SHP77 (cell line): Measurements from ENCODE around the gene PIGQ.

ENCODE experiments used
- DNase-seq, 2 experiments: peaks; one replicate each; lab custom pipeline; 2025; lab: John Stamatoyannopoulos, UW

Gene PIGQ

DNA sequence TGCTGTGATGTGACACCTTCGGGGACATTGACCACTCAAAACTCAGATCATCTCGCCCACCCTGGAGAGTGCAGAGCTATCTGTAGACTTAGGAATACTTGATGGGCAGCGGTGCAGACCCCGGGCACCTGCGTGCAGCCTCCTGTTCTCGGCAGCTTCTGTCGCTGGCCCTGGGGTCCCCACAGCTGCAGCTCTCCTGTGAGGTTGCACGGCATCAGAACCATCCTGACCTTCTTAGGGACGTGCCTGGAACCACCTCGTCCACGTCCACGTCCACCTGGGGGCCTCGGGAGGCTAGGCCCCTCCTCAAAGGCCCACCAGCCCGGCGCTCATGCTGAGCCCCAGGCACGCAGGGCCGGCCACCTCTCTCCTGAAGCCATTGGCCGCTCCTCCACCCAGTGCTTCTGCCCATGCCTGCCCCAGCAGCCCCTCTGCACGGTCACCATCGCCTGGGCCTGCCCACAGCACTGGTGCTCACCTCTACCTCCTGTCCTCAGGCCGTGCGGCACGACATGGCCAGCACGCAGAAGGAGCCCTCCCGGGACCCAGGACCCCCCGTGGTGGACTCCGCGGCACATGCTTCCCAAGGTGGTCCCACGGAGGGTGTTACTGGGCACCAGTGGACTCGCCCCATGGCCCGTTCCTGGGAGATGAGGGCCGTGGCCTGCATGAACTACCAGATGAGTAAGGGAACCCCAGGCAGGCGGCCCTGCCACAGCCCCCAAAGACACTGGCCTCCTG is 58.7 kb downstream of the PIGQ start:
- no peak for DNase-seq

DNA sequence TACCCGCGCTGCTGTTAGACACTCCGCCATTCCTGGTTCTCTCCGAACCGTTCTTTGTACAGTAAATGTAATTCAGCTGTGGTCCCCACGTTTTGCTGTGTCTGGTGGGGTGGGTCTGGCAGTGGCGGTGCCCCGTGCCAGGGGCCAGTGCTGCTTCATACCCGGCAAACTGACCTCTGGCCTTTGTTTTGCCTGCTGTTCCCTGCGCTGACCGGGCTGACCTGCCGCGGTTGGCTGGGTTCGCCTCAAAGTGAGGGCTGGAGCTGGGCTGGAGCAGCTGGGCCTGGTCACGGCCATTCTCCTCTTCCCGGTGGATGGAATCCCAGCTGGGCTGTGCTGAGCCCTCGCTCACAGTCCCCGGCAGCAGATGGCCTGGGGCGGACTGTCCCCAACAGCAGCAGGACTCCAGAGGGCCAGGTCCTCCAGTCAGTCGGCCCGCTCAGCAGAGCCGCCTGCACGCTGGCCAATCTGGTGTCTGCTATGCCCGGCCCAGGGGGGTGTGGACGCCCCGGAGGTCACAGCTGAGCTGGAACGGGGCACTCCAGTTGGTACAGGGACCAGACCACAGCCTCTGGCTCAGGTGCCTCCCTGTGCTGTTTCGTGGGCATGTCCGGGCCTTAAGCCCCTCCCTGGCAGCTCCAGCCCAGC is 59.5 kb downstream of the PIGQ start:
- DNase-seq: no peak

DNA sequence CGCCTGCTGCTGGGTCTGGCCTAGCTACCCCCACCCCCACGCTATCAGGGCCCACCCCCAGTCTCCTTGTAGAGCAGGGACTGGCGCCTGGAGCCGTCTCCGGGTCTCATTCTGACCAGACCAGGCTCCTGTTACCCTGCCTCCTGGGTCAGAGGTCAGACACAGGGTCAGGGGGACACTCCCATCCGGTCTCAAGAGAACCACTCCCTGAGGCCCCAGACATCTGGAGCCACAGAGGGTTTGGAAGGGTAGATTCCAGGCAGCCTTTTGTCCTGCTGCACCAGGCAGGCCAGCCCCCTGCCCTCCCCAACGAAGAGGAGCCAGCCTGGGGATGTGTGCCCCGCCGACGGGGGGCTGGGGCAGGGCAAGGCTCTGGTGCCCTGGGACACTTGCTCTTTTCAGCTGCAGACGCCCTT is 60.1 kb downstream of the PIGQ start:
- DNase-seq: no peak

DNA sequence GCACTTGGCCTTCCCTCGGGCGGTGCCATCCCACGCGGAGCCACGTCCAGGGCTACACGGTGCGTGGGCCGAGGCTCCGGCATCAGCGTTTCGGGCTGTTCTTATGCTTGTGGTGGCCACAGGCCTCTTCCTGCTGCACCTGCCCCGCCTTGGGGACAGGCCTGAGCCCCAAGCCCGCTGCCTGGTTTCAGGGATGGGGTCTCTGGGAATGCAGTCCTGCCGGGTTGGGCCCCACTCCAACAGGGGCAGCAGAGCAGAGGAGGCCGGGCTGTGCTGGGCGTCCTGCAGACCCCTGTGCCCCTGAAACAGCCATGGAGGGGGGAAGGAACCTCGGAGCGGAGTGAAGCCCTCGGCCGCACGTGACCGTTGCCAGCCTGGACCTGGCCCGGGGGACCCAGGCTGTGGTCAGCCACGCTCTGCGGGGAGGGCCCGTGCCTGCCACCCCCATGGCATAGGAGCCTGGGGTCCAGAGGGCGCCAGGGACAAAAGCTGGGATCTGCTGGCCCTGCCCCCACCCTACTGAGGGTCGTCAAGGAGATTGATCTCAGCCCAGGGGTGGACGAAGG is 60.6 kb downstream of the PIGQ start:
- no peak for DNase-seq

DNA sequence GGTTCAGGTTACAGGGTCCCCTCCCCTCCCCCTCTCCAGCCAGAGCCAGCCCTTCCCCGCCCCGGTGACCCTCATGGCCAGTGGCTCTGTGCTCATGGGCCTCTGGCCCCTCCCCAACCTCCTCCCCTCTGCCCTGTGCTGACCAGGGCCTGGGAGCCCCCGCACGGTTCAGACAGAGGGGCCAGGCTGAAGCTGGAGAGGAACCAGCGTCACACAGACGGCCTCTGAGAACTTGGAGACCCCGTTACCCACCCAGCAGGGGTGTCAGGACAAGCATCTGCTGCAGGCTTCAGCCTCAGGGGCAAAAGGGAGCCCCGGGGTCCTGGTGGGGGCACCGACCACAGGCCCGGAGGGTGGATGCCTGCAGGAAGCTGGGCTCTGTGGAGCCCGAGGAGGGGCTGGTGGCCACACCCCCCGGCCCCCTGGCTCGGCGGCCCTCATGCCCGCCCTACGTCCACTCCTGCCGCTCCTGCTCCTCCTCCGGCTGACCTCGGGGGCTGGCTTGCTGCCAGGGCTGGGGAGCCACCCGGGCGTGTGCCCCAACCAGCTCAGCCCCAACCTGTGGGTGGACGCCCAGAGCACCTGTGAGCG is 61.1 kb downstream of the PIGQ start, which contains the start of gene WFIKKN1:
Gene WFIKKN1, plus strand, starts transcription at position 171 of the 591 bp plus-strand sequence. Its CDS starts 269 bp downstream, at position 440.
- DNase-seq: no peak

DNA sequence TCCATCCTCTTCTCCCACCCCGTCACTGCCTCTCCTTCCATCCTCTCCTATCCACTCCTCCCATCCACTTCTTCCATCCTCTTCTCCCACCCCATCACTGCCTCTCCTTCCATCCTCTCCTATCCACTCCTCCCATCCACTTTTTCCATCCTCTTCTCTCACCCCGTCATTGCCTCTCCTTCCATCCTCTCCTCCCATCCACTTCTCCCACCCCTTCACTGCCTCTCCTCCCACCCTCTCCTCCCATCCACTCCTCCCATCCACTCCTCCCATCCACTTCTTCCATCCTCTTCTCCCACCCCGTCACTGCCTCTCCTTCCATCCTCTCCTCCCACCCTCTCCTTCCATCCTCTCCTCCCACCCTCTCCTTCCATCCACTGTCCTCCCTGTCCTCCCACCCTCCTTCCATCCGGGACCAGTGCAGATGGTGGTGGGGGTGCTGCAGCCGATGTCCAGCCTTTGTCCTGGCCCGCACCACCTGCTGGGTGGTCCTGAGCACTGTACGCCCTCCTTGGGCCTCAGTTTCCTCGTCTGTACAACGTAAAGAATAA is 62.1 kb downstream of the PIGQ start:
- DNase-seq: no peak

DNA sequence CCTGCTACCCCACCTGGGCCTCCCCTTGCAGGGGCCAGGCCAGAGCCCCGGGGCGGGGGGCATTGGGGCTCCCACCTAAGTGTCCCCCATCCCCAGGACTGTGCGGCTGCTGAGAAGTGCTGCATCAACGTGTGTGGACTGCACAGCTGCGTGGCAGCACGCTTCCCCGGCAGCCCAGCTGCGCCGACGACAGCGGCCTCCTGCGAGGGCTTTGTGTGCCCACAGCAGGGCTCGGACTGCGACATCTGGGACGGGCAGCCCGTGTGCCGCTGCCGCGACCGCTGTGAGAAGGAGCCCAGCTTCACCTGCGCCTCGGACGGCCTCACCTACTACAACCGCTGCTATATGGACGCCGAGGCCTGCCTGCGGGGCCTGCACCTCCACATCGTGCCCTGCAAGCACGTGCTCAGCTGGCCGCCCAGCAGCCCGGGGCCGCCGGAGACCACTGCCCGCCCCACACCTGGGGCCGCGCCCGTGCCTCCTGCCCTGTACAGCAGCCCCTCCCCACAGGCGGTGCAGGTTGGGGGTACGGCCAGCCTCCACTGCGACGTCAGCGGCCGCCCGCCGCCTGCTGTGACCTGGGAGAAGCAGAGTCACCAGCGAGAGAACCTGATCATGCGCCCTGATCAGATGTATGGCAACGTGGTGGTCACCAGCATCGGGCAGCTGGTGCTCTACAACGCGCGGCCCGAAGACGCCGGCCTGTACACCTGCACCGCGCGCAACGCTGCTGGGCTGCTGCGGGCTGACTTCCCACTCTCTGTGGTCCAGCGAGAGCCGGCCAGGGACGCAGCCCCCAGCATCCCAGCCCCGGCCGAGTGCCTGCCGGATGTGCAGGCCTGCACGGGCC is 62.9 kb downstream of the PIGQ start:
- DNase-seq: no peak

DNA sequence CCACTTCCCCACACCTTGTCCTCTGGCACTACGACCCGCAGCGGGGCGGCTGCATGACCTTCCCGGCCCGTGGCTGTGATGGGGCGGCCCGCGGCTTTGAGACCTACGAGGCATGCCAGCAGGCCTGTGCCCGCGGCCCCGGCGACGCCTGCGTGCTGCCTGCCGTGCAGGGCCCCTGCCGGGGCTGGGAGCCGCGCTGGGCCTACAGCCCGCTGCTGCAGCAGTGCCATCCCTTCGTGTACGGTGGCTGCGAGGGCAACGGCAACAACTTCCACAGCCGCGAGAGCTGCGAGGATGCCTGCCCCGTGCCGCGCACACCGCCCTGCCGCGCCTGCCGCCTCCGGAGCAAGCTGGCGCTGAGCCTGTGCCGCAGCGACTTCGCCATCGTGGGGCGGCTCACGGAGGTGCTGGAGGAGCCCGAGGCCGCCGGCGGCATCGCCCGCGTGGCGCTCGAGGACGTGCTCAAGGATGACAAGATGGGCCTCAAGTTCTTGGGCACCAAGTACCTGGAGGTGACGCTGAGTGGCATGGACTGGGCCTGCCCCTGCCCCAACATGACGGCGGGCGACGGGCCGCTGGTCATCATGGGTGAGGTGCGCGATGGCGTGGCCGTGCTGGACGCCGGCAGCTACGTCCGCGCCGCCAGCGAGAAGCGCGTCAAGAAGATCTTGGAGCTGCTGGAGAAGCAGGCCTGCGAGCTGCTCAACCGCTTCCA is 63.7 kb downstream of the PIGQ start:
- DNase-seq: no peak
